Right hindlimb (tissue), 1 donor: ENCODE results near the gene MRPL37.
"Not testable (repeated sequence)": the region's sequence is repeated elsewhere in the genome, so short reads cannot be mapped to it uniquely, and the experiment has no call there.

Experiments
- DNase-seq: peaks from one replicate; pipeline ENCODE4 v3.0.0-alpha.2; 2018

MRPL37 gene

DNA sequence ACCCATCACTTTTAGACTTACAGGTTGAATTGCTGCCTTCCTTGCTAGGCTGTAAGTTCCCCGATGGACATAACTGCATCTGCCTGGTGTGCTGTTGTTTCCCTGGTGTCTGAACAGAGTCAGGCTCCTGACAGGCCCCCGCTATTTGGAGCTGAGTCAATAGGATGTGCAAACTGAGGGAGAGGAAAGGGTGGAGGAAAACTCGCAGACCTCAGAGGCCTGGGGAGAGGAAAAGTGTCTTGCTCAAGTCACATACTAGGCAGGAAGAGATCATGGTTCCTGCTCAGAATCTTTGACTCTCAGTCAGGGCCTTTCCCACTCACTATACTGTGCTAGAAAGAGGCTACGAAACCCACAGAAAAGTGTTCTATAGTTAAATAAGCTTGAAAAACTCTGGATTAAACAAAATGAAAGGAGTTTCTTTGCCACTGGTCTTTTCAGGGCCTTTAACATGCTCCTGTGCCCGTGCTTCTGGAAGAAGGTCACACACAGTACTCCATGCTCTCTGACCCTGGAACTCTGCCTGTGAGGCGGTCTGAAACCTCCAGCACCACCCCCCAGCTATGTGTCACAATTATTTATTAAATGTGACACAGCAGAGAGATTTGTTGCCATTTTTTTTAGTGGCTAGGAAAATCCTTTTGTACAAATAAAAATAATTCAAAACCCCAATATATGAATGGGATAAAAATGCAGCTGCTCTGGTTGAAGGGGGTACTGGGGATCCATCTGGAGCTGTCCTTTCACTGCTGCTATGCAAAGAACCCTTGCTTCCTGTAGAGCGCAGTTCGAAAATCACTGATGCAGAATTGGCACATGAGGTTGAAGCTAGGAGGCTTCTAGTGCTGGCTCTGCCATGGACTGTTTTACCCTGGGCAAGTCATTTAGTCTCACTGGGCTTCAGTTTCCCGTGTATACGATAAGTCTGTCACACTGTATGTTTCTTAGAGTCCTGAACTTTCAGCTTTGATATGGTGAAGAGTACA lies 27.1 kb upstream of the MRPL37 start:
- DNase-seq = peak; percentile 34

DNA sequence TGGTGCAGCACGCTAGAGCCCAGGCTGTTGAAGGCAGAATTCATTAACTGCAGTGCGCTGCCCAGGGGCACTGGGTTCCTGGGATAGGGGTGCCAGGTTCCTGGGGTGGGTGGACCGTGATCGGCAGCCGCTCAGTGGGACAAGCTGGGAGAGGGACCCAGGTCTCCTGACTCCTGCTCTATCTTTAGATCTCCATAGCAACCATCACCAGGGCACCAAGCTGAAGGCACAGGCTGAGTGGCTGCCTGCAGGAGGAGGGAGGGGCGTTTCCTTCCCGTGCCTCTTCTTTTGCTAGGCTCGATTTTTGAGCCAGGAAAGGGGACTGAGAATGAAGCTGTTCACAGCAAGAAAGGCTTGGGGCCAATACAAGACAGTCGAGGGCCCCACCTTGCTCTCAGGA lies 26.3 kb upstream of the MRPL37 start:
- no peak for DNase-seq

DNA sequence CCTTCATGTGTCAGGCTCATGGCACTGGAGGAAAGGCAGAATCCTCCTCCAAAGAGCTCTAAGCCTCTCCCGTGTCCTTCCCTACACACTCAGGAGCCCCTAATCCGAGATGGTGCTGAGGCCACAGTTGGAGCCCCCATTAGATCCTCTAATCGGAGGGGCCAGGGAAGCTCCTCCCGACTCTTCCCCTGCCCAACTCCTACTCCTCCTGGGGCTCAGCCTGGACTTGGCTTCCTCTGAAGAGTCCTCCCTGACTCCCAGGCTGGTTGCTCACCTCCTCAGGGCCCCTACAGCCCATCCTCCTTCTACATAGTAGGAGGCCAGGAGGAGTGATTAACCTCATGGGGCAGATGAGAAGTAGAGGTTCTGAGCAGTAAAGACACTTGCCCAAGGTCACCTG lies 25.9 kb upstream of the MRPL37 start:
- no peak for DNase-seq

GRCh38 chr1:54176621-54177327 lies 23.2 kb upstream of the MRPL37 start:
- DNase-seq = no peak

DNA sequence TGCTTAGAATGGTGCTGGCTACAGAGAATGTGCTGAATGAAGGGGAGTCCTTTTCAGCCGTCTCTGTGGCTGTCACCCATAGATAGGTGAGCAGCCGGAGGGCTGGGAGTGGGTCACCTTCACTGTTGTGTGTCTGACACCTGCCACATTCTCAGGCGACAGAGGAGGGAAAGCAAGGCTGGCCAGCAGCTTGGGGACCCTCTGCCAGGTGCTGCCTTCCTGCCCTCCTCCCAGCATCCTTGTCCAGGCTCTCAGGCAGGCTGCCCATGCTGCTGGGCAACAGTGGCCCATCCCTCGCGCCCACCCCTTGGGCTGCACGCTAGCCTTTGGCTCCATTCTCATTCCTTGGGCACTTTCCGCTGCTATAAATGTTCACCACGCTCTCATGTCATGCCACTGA lies 22.2 kb upstream of the MRPL37 start:
- no peak for DNase-seq

DNA sequence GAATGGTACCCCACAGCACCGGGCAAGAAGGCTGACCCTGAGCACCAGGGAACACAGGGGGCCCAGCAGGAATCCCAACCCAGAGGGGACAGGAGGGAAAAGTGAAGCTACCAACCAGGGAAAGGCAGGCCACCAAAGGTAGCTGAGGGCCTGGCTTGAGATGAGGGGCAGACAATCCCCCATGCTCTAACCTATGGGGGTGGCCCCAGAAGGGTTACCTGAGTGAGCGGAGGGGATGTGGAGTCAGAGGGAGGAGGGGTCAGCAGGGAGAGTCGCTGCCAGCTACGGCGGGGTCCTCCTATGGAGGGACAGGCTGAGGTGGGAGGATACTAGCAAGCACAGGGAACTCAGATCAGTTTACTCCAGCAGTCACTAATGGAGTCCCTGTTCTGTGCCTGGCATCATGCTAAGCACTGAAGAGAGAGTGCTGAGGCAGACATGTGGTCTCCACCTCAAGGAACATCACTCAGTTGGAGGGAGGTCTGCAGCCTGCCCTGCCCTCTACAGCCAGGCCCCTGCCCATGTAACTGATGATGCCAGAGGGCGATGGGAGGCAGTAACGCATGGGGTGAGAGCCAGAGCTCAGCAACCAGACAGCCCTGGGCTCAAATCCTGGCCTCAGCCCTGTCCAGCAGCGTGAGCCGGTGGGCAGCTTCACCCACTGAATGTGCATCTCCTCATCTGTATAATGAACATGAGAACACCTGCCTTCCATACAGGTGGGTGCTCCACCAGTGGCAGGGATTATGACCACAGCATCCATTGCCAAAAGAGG lies 21.5 kb upstream of the MRPL37 start:
- DNase-seq = no peak

DNA sequence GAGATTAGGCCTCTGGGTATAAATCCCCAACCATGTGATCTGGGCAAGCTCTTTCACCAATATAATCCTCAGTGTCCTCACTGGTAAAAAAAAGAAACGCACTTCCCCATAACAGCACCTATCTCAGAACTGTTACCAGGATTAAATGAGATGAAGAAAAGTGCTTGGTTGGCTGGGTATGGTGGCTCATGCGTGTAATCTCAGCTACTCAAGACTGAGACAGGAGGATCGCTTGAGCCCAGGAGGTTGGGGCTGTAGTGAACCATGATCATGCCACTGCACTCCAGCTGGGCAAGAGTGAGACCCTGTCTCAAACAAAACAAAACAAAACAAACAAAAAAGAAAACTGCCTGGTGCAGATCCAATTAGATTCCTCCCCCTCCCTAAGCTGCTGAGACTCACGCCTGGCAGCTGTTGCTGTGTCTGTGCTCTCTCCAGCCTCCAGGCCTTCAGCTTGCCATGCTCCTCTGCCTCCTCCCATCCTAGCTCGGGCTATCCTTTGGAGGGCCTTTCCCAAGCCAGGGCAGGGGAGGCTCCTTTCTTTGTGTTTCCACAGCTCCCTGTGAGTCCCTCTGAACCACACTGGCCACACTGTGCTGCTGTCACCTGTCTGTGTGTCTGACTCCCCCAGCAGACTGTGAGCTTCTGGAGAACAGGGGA lies 19.1 kb upstream of the MRPL37 start:
- DNase-seq = no peak

- no peak for DNase-seq
Observed at GRCh38 chr1:54186056-54186455, 13.9 kb upstream of the MRPL37 start.

GRCh38 chr1:54188291-54188690 lies 11.7 kb upstream of the MRPL37 start:
- no peak for DNase-seq

GRCh38 chr1:54190526-54190925 lies 9.4 kb upstream of the MRPL37 start:
- DNase-seq = no peak

DNA sequence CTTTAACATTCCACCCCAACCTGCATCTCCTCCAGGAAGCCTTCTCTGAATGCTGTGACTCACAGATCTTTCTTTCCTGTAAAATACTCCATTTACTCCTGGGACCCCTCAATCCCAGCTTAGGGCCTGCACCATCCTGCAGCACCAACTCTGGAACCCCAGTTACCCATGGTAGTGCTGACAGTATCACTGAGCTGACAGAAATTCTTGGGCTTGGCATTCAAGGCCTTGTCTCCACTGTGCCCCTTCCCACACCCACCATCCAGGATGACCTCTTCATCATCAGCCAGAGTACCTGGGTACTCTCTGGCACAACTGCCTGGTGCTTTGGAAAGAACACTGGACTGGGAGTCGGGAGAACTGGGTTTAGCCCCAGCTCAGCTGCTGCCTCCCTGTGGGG lies 8.4 kb upstream of the MRPL37 start:
- DNase-seq = no peak

DNA sequence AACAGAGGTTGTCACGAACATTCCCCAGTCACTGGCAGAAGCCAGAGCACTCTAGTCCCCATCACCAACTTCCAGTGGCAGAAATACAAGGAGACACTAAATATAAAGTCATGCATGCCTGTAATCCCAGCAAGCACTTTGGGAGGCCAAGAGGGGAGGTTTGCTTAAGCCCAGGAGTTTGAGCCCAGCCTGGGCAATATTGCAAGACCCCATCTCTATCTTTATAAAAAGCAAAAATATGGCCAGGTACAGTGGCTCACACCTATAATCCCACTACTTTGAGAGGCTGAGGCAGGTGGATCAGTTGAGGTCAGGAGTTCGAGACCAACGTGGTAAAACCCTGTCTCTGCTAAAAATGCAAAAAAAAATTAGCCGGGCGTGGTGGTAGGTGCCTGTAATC lies 6.5 kb upstream of the MRPL37 start:
- DNase-seq = no peak

GRCh38 chr1:54199151-54199764 lies 709 bp upstream of the MRPL37 start:
- DNase-seq = no peak

DNA sequence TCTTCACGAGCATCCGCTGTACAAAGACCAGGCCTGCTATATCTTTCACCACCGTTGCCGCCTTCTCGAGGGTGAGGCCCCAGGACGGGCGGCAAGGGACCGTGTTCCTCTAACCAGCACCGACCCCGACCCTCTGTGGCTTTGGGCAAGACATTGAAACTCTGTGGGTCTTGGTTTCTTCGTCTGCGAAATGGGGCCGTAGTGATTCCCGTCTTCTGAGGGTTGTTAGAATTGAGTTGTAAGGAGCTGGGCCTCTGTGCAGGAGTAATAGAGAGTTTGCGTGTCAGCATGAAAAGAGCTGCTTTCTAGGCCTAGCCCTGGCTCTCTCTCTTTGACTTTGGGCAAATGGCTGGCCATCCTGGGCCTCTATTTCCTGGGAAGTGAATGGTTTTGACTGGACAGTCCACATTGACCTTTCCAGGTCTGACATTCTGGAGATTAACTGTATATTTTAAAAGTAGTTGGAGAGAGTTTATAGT lies 591 bp downstream of the MRPL37 start:
- DNase-seq = no peak

DNA sequence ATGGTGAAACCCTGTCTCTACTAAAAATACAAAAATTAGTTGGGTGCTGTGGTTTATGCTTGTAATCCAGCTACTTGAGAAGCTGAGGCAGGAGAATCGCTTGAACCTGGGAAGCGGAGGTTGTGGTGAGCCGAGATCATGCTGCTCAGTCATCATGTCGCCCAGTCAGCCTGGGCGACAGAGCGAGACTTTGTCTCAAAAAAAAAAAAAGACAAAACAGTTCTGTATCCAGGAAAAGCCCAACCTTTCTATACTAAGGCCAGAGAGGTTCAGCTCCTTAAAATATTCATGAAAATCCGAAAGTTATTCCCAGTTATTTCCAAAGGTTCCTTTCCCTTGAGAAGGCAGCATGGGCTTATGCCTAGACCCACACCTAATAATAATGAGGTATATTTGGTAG lies 4.2 kb downstream of the MRPL37 start:
- no peak for DNase-seq

DNA sequence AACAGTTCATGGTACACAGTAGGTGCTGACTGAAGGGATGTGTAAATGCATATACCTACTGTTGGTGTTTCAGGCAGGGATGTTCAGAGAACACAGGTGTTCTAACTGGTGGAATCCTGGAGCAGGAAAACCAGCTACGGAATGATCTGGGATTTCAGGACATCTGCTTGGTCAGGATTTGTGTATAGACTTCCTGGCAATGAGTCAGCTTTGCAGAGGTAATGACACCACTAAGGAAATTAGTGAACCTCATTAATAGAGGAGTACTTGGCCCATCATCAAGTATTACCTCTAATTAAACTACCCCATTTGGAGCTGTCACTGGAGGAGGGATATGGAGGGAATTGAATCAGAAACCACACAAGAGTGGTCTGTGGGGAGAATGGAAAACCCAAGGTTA lies 7.3 kb downstream of the MRPL37 start:
- no peak for DNase-seq

GRCh38 chr1:54207896-54208295 lies 7.9 kb downstream of the MRPL37 start:
- not testable (repeated sequence) for DNase-seq

- DNase-seq = no peak
Observed at GRCh38 chr1:54212872-54213271, 12.9 kb downstream of the MRPL37 start.

GRCh38 chr1:54215523-54215922 lies 15.6 kb downstream of the MRPL37 start:
- DNase-seq = no peak

GRCh38 chr1:54218883-54219687 lies 19.1 kb downstream of the MRPL37 start:
- no peak for DNase-seq

DNA sequence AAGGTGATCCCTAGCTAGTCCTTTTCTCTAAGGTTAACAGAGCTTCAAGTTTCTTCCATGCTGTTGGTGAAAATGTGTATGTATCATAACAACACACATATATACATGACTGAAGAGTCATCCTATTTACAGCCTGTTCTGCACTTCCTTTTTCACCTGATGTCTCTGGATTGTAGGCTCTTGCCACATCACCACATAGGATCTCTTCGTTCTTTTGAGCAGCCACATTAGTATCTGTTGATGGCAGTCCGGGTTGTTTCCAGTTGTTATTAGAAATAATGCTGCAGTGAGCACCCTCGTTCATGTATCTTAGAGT lies 19.7 kb downstream of the MRPL37 start:
- no peak for DNase-seq
